ENCODE measurements around the gene MTARC1. TPM values are rescaled to one million over a fixed set of nuclear protein-coding genes. Genes with fewer than 3 reads are reported as not detected.

Gene MTARC1
- total and polyA plus RNA-seq, 5 donors from 2014 or later, result not detected

DNA sequence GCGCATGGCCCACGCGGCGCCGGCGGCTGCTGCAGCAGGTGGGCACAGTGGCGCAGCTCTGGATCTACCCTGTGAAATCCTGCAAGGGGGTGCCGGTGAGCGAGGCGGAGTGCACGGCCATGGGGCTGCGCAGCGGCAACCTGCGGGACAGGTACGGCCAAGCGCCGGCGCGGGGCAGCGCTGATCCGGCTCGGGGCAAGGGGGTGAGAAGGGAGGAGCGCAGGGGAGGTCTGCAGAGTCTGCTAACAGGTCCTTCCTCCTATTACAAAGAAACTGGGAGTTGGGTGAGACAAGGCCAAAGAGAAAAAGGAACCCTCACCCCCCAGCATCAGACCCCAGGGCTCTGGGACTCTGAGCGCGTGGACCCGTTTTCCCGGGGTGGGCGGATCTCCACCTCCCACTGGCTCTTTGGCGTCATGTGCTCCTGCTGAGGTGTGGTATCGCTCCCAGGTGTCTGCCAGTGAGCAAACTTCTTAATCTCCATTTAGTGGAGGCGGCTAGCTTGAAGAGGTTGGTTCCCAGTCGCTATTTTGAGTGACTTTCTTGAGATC lies 431 bp downstream of the MTARC1 start:
- no peak for ATAC-seq (ENCODE audit: low read depth in 2 of 2)
- Histone ChIP-seq H3K4me3 (ENCODE audit: low read depth, low read length) (no peak overlapping the region), H3K4me1 (ENCODE audit: control insufficient read depth, insufficient read depth, low read length, poor library complexity, severe bottlenecking) (no peaks in the 10 kb centered on the region), H3K36me3 (ENCODE audit: control insufficient read depth, insufficient read depth, low read length) (no peaks in the 10 kb centered on the region), H3K9me3 (ENCODE audit: control insufficient read depth in 2 of 2, low read length in 2 of 2) (no peaks in the 10 kb centered on the region), H3K27ac (ENCODE audit: insufficient read depth, low read length, poor library complexity, severe bottlenecking) (no peak overlapping the region), H3K27me3 (ENCODE audit: control insufficient read depth, insufficient read depth, low read length) (peaks cover 10% of the 10 kb centered on the region)
- H3K27ac Mint-ChIP-seq, result no peak overlapping the region
- DNase-seq, result no peak
- no peaks in the 10 kb centered on the region for H3K9me3 Mint-ChIP-seq
- no peak overlapping the region for H3K4me3 Mint-ChIP-seq
- no peaks in the 10 kb centered on the region for H3K36me3 Mint-ChIP-seq
- H3K27me3 Mint-ChIP-seq, result peaks cover 46% of the 10 kb centered on the region
- no peaks in the 10 kb centered on the region for H3K4me1 Mint-ChIP-seq

DNA sequence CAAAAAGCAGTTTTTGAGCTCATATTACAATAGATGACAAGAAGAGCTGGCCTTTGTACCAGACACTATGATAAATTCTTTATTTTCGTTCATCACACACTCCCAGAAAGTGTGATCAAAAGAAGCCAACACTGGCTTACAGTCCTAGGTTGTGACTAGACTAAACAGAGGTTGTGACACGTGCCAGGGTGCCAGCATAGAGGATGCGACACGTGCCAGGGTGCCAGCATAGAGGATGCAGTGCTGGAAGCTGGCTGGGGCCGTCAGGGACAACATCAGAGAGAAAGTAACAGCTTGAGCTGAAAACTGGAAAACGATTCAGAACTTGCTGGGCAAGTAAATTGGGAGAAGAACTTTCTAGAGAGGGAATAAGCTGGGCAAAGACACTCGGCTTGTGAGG lies 2.2 kb downstream of the MTARC1 start:
- Histone ChIP-seq H3K36me3 (ENCODE audit: control insufficient read depth, insufficient read depth, low read length) (no peaks in the 10 kb centered on the region), H3K27ac (ENCODE audit: insufficient read depth, low read length, poor library complexity, severe bottlenecking) (no peak overlapping the region), H3K9me3 (ENCODE audit: control insufficient read depth in 2 of 2, low read length in 2 of 2) (no peaks in the 10 kb centered on the region), H3K4me1 (ENCODE audit: control insufficient read depth, insufficient read depth, low read length, poor library complexity, severe bottlenecking) (no peaks in the 10 kb centered on the region), H3K27me3 (ENCODE audit: control insufficient read depth, insufficient read depth, low read length) (peaks cover 10% of the 10 kb centered on the region), H3K4me3 (ENCODE audit: low read depth, low read length) (no peak overlapping the region)
- Mint-ChIP-seq H3K36me3 (no peaks in the 10 kb centered on the region), H3K27me3 (peaks cover 46% of the 10 kb centered on the region), H3K27ac (no peak overlapping the region), H3K9me3 (no peaks in the 10 kb centered on the region), H3K4me1 (no peaks in the 10 kb centered on the region), H3K4me3 (no peak overlapping the region)
- ATAC-seq (ENCODE audit: low read depth in 2 of 2) (no peak), DNase-seq (no peak)

DNA sequence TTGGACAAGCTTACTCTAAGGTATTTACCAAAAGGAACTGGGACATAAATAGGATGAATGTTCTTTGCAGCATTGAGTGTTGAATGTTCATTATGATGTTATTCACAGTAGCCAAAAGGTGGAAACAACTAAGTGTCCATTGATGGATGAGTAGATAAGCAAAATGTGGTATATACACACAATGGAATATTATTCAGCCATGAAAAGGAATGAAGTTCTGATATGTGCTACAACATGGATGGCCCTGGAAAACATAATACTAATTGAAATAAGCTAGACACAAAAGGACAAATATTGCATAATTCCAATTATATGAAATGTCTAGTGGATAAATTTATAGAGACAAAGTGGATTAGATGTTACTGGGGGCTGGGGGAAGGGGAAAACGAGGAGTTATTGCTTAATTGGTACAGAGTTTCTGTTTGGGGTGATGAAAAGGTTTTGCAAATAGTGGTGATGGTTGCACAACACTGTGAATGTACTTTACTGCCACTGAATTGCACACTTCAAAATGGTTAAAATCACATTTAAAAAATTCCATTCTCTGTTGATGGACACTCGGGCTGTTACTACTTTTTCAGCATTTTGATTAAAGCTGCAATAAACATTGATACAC lies 2.9 kb downstream of the MTARC1 start:
- Mint-ChIP-seq H3K27ac (no peak overlapping the region), H3K27me3 (peaks cover 40% of the 10 kb centered on the region), H3K36me3 (no peaks in the 10 kb centered on the region), H3K4me1 (no peaks in the 10 kb centered on the region), H3K4me3 (no peak overlapping the region), H3K9me3 (no peaks in the 10 kb centered on the region)
- Histone ChIP-seq H3K4me3 (ENCODE audit: low read depth, low read length) (no peak overlapping the region), H3K27ac (ENCODE audit: insufficient read depth, low read length, poor library complexity, severe bottlenecking) (no peak overlapping the region), H3K9me3 (ENCODE audit: control insufficient read depth in 2 of 2, low read length in 2 of 2) (no peaks in the 10 kb centered on the region), H3K27me3 (ENCODE audit: control insufficient read depth, insufficient read depth, low read length) (peaks cover 10% of the 10 kb centered on the region), H3K4me1 (ENCODE audit: control insufficient read depth, insufficient read depth, low read length, poor library complexity, severe bottlenecking) (no peaks in the 10 kb centered on the region), H3K36me3 (ENCODE audit: control insufficient read depth, insufficient read depth, low read length) (no peaks in the 10 kb centered on the region)
- ATAC-seq (ENCODE audit: low read depth in 2 of 2) (no peak), DNase-seq (no peak)

DNA sequence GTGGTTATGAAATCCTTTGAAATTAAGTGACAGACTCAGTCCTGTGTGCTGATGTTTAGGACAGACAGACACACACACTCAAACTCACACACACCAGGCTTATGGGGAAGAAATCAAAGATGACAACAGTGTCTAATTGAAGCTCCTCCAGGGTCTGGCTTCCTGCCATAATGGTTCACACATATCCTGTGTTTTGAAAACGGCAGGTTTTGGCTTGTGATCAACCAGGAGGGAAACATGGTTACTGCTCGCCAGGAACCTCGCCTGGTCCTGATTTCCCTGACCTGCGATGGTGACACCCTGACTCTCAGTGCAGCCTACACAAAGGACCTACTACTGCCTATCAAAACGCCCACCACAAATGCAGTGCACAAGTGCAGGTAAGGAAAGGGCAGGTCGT lies 4.6 kb downstream of the MTARC1 start:
- no peak overlapping the region for H3K27ac Mint-ChIP-seq
- no peaks in the 10 kb centered on the region for H3K4me1 ChIP-seq (ENCODE audit: control insufficient read depth, insufficient read depth, low read length, poor library complexity, severe bottlenecking)

DNA sequence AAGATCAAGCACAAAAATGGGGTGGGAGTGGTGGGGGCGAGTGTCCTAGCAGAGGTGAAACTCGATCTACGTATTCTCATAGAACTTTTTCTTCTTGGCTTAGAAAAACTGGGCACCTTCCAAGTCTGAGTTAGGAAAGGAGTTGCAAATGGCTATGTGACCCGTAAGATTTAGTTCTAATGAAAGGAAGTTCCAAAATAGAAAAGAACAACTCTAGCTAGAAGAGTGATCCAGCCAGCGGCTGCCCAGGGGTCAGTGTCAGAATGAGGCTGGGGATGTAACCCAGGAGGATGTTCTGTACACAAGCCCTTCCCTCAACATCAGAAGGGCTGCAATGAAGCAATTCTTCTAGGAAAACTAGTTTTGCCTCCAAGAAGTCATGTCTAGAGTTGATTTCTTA lies 5.2 kb downstream of the MTARC1 start:
- ATAC-seq (ENCODE audit: low read depth in 2 of 2) (no peak), DNase-seq (no peak)
- Histone ChIP-seq H3K27me3 (ENCODE audit: control insufficient read depth, insufficient read depth, low read length) (peaks cover 3% of the 10 kb centered on the region), H3K36me3 (ENCODE audit: control insufficient read depth, insufficient read depth, low read length) (no peaks in the 10 kb centered on the region), H3K9me3 (ENCODE audit: control insufficient read depth in 2 of 2, low read length in 2 of 2) (no peaks in the 10 kb centered on the region), H3K4me1 (ENCODE audit: control insufficient read depth, insufficient read depth, low read length, poor library complexity, severe bottlenecking) (no peaks in the 10 kb centered on the region), H3K27ac (ENCODE audit: insufficient read depth, low read length, poor library complexity, severe bottlenecking) (no peak overlapping the region), H3K4me3 (ENCODE audit: low read depth, low read length) (no peak overlapping the region)
- no peaks in the 10 kb centered on the region for H3K4me1 Mint-ChIP-seq
- no peak overlapping the region for H3K27ac Mint-ChIP-seq
- peaks cover 26% of the 10 kb centered on the region for H3K27me3 Mint-ChIP-seq
- no peaks in the 10 kb centered on the region for H3K36me3 Mint-ChIP-seq
- no peaks in the 10 kb centered on the region for H3K9me3 Mint-ChIP-seq
- no peak overlapping the region for H3K4me3 Mint-ChIP-seq

More for the DNA sequence above, 4.6 kb downstream of the MTARC1 start:
- DNase-seq, result no peak
- Histone ChIP-seq H3K27ac (ENCODE audit: insufficient read depth, low read length, poor library complexity, severe bottlenecking) (no peak overlapping the region), H3K36me3 (ENCODE audit: control insufficient read depth, insufficient read depth, low read length) (no peaks in the 10 kb centered on the region), H3K9me3 (ENCODE audit: control insufficient read depth in 2 of 2, low read length in 2 of 2) (no peaks in the 10 kb centered on the region), H3K4me3 (ENCODE audit: low read depth, low read length) (no peak overlapping the region), H3K27me3 (ENCODE audit: control insufficient read depth, insufficient read depth, low read length) (peaks cover 3% of the 10 kb centered on the region)
- no peak overlapping the region for H3K4me3 Mint-ChIP-seq
- no peaks in the 10 kb centered on the region for H3K4me1 Mint-ChIP-seq
- ATAC-seq (ENCODE audit: low read depth in 2 of 2), result no peak
- H3K36me3 Mint-ChIP-seq, result no peaks in the 10 kb centered on the region
- peaks cover 29% of the 10 kb centered on the region for H3K27me3 Mint-ChIP-seq
- no peaks in the 10 kb centered on the region for H3K9me3 Mint-ChIP-seq

DNA sequence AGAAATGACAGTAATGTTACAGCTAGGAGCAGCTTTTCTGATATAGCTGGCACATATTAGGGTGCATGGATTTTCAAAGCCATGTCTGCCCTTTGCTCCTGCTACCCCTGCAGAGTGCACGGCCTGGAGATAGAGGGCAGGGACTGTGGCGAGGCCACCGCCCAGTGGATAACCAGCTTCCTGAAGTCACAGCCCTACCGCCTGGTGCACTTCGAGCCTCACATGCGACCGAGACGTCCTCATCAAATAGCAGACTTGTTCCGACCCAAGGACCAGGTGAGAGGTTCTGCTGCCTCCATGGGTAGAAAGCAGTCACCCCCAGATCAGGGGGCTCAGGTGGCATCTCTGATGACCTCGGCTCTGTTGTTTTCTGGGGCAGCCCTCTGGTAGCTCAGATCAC lies 9.8 kb downstream of the MTARC1 start:
- Histone ChIP-seq H3K9me3 (ENCODE audit: control insufficient read depth in 2 of 2, low read length in 2 of 2) (no peaks in the 10 kb centered on the region), H3K4me1 (ENCODE audit: control insufficient read depth, insufficient read depth, low read length, poor library complexity, severe bottlenecking) (no peaks in the 10 kb centered on the region), H3K4me3 (ENCODE audit: low read depth, low read length) (no peak overlapping the region), H3K36me3 (ENCODE audit: control insufficient read depth, insufficient read depth, low read length) (no peaks in the 10 kb centered on the region), H3K27ac (ENCODE audit: insufficient read depth, low read length, poor library complexity, severe bottlenecking) (no peak overlapping the region), H3K27me3 (ENCODE audit: control insufficient read depth, insufficient read depth, low read length) (no peaks in the 10 kb centered on the region)
- H3K4me1 Mint-ChIP-seq, result no peaks in the 10 kb centered on the region
- no peaks in the 10 kb centered on the region for H3K36me3 Mint-ChIP-seq
- no peaks in the 10 kb centered on the region for H3K9me3 Mint-ChIP-seq
- H3K27ac Mint-ChIP-seq, result no peak overlapping the region
- no peak for DNase-seq
- H3K4me3 Mint-ChIP-seq, result no peak overlapping the region
- ATAC-seq (ENCODE audit: low read depth in 2 of 2), result no peak
- H3K27me3 Mint-ChIP-seq, result peaks cover 4% of the 10 kb centered on the region

DNA sequence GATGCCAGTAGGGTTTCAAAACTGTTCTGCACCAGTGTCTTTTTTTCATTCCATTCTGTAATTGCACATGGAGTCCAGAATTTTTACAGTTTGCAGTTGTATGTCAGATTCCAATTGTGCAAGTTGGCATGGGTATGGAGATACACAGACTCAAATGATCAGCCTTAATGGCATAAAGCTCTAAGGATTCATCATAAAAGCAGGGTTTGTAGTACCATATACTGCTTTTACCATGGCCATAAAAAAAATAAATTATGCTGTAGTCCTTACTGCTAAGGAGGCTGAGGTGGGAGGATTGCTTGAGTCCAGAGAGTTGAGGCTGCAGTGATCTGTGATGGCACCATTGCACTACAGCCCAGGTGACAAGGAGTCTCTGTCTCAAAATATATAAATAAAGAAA lies 10.3 kb downstream of the MTARC1 start:
- no peak for ATAC-seq (ENCODE audit: low read depth in 2 of 2)
- H3K36me3 Mint-ChIP-seq, result no peaks in the 10 kb centered on the region
- H3K9me3 Mint-ChIP-seq, result no peaks in the 10 kb centered on the region
- no peaks in the 10 kb centered on the region for H3K36me3 ChIP-seq (ENCODE audit: control insufficient read depth, insufficient read depth, low read length)
- no peak overlapping the region for H3K4me3 ChIP-seq (ENCODE audit: low read depth, low read length)
- H3K4me3 Mint-ChIP-seq, result no peak overlapping the region
- no peak overlapping the region for H3K27ac ChIP-seq (ENCODE audit: insufficient read depth, low read length, poor library complexity, severe bottlenecking)
- H3K4me1 Mint-ChIP-seq, result no peaks in the 10 kb centered on the region
- H3K27me3 Mint-ChIP-seq, result peaks cover 4% of the 10 kb centered on the region
- no peaks in the 10 kb centered on the region for H3K27me3 ChIP-seq (ENCODE audit: control insufficient read depth, insufficient read depth, low read length)
- no peaks in the 10 kb centered on the region for H3K4me1 ChIP-seq (ENCODE audit: control insufficient read depth, insufficient read depth, low read length, poor library complexity, severe bottlenecking)
- H3K9me3 ChIP-seq (ENCODE audit: control insufficient read depth in 2 of 2, low read length in 2 of 2), result no peaks in the 10 kb centered on the region
- DNase-seq, result no peak
- H3K27ac Mint-ChIP-seq, result no peak overlapping the region

DNA sequence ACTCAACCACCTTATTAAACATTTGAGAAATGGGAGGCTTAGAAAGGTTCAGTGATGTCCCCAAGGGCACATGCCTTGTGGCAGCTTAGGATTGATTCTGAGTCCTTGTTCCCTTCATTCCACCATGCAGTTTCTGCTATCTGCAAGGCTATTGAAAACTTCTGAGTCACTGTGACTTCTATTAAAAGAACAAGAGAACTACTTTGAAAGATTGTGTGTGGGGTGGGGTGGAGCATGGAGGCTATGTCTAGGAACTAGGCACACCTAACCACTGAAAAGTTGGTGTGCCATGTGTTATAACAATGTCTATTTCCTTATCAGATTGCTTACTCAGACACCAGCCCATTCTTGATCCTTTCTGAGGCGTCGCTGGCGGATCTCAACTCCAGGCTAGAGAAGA lies 10.8 kb downstream of the MTARC1 start:
- no peak overlapping the region for H3K27ac Mint-ChIP-seq
- no peak overlapping the region for H3K27ac ChIP-seq (ENCODE audit: insufficient read depth, low read length, poor library complexity, severe bottlenecking)
- ATAC-seq (ENCODE audit: low read depth in 2 of 2), result no peak

More for the DNA sequence above, 10.8 kb downstream of the MTARC1 start:
- Histone ChIP-seq H3K27me3 (ENCODE audit: control insufficient read depth, insufficient read depth, low read length) (no peaks in the 10 kb centered on the region), H3K9me3 (ENCODE audit: control insufficient read depth in 2 of 2, low read length in 2 of 2) (no peaks in the 10 kb centered on the region), H3K36me3 (ENCODE audit: control insufficient read depth, insufficient read depth, low read length) (no peaks in the 10 kb centered on the region), H3K4me1 (ENCODE audit: control insufficient read depth, insufficient read depth, low read length, poor library complexity, severe bottlenecking) (no peaks in the 10 kb centered on the region), H3K4me3 (ENCODE audit: low read depth, low read length) (no peak overlapping the region)
- Mint-ChIP-seq H3K4me3 (no peak overlapping the region), H3K27me3 (peaks cover 4% of the 10 kb centered on the region), H3K4me1 (no peaks in the 10 kb centered on the region), H3K36me3 (no peaks in the 10 kb centered on the region), H3K9me3 (no peaks in the 10 kb centered on the region)
- DNase-seq, result no peak

Data from CD4-positive, CD25-positive, alpha-beta regulatory T cell (primary cell).